GM21367 (cell line): Measurements from ENCODE around the gene OSBPL3.

Source experiments
- ATAC-seq: cut with Tn5 transposase; IDR thresholded peaks from one replicate; pipeline ENCODE4 v1.9.1; 2021; ENCODE audit not compliant: unreplicated experiment

Gene OSBPL3

DNA sequence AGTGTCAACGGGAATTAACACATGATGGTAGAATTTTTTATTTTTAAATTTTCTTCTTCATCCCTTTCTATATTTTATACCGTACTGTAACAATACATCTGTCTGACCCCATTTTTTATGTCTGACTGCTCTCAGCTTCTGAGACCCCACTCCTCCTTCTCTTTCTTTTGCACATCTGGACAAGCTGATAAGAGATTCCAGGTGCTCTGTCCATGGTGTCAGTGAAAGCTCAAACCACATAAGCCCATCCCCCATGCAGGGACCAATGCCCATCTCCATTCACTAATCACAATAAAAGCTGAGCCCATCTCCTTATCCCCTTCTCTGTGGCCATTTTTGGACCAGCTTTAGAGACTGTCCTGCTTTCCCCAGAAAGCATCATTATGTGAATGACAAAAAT is 231.5 kb downstream of the OSBPL3 start:
- no peak for ATAC-seq
